H1 (cell line): ENCODE measurements around the gene RNPS1. TPM values are rescaled to one million over a fixed set of nuclear protein-coding genes. Genes with fewer than 3 reads are reported as not detected.

Experiments
- CTCF ChIA-PET: fragments of 300-600 bp; sonication (Branson Sonifier 250); formaldehyde crosslinking; loops from one replicate; lab custom pipeline; 2021; ENCODE audit not compliant: partially characterized antibody; lab: Charles Lee
- POLR2A ChIA-PET: fragments of 300-600 bp; sonication (Branson Sonifier 250); formaldehyde crosslinking; loops from one replicate; lab custom pipeline; 2021; ENCODE audit warnings: inconsistent platforms; ENCODE audit not compliant: partially characterized antibody; lab: Charles Lee
- DNase-seq, 2 experiments: peaks; one replicate each; pipeline versions ENCODE4 v3.0.0 to v3.0.0-alpha.2; 2010 to 2022; ENCODE audit warnings: low spot score in 2 of 2, low read depth in 1 of 2, mixed read lengths in 1 of 2
- FAIRE-seq: peaks from 2 replicates; lab custom pipeline; 2011; peaks lifted over from hg19 to GRCh38; lab: Jason Lieb, UNC
- H2AFZ ChIP-seq: 2 replicates; pipeline ENCODE4 v1.8.1; 2012; ENCODE audit warnings: low read length, inconsistent platforms
- H2AK5ac ChIP-seq: 2 replicates; pipeline ENCODE4 v1.6.1; 2013; ENCODE audit warnings: low read depth, low read length
- H2BK120ac ChIP-seq: replicated peaks from 2 replicates; pipeline ENCODE3; 2013; ENCODE audit warnings: low read depth, low read length, inconsistent platforms
- H2BK12ac ChIP-seq: 2 replicates; pipeline ENCODE4 v1.6.1; 2013; ENCODE audit warnings: low read depth, low read length
- H2BK15ac ChIP-seq: 2 replicates; pipeline ENCODE4 v1.6.1; 2013; ENCODE audit warnings: low read length
- H2BK20ac ChIP-seq: 2 replicates; pipeline ENCODE4 v1.6.1; 2013; ENCODE audit warnings: low read length
- H2BK5ac ChIP-seq: 2 replicates; pipeline ENCODE4 v1.6.1; 2013; ENCODE audit warnings: low read depth, low read length
- H3K14ac ChIP-seq: 2 replicates; pipeline ENCODE4 v1.6.1; 2013; ENCODE audit warnings: inconsistent platforms; ENCODE audit not compliant: insufficient read length
- H3K18ac ChIP-seq: 2 replicates; pipeline ENCODE4 v1.6.1; 2013; ENCODE audit warnings: low read length; ENCODE audit errors: extremely low read depth
- H3K23ac ChIP-seq: 2 replicates; pipeline ENCODE4 v1.6.1; 2013; ENCODE audit warnings: inconsistent platforms; ENCODE audit not compliant: insufficient read length
- H3K23me2 ChIP-seq: 2 replicates; pipeline ENCODE4 v1.6.1; 2013; ENCODE audit warnings: low read depth, low read length
- H3K27ac ChIP-seq: 2 replicates; pipeline ENCODE4 v1.6.1; 2011; ENCODE audit warnings: low read depth, low read length, inconsistent platforms
- H3K27me3 ChIP-seq, 4 experiments: replicated peaks in 1 of 4; 1 replicate in 1 of 4; 2 replicates in 3 of 4; pipeline versions ENCODE4 v1.6.1 to v1.8.1; 2011 to 2013; ENCODE audit warnings: low read length in 3 of 4, mild to moderate bottlenecking in 3 of 4, inconsistent platforms in 2 of 4, mixed read lengths in 2 of 4, moderate library complexity in 1 of 4; ENCODE audit not compliant: control insufficient read depth in 3 of 4, insufficient read depth in 3 of 4; ENCODE audit errors: extremely low read depth in 1 of 4
- H3K36me3 ChIP-seq, 4 experiments: 2 replicates each; pipeline versions ENCODE4 v1.6.1 to v1.8.1; 2011 to 2013; ENCODE audit warnings: mild to moderate bottlenecking in 4 of 4, low read length in 3 of 4, moderate library complexity in 2 of 4, control low read depth in 1 of 4, inconsistent platforms in 1 of 4; ENCODE audit not compliant: insufficient read depth in 4 of 4, control insufficient read depth in 2 of 4
- H3K4ac ChIP-seq: replicated peaks from 2 replicates; pipeline ENCODE3; 2013; ENCODE audit warnings: low read length, low read depth, mixed read lengths, inconsistent platforms; ENCODE audit not compliant: insufficient read length
- H3K4me1 ChIP-seq, 4 experiments: replicated peaks in 1 of 4; 1 replicate in 1 of 4; 2 replicates in 3 of 4; pipeline versions ENCODE4 v1.6.1 to v1.8.1; 2011 to 2013; ENCODE audit warnings: low read length in 3 of 4, inconsistent platforms in 2 of 4, mixed read lengths in 1 of 4; ENCODE audit not compliant: insufficient read depth in 4 of 4, control insufficient read depth in 3 of 4
- H3K4me2 ChIP-seq, 2 experiments: 2 replicates each; pipeline versions ENCODE4 v1.6.1 to v1.8.1; 2011 to 2013; ENCODE audit warnings: low read depth in 2 of 2, low read length in 2 of 2, control low read depth in 1 of 2, inconsistent platforms in 1 of 2, mild to moderate bottlenecking in 1 of 2; ENCODE audit not compliant: insufficient read depth in 1 of 2
- H3K4me3 ChIP-seq, 4 experiments: fragments of 200-600, 300-600 bp in 1 of 4; sonication (generic), shearing (Covaris generic), sonication (Bioruptor Twin) in 1 of 4; 2 replicates each; pipeline versions ENCODE4 v1.5.1 to v1.8.1; 2011 to 2016; ENCODE audit warnings: low read length in 4 of 4, low read depth in 3 of 4, control low read depth in 2 of 4, inconsistent platforms in 2 of 4, mild to moderate bottlenecking in 2 of 4, mixed read lengths in 1 of 4, moderate library complexity in 1 of 4; ENCODE audit not compliant: insufficient read depth in 2 of 4; ENCODE audit errors: extremely low read depth in 1 of 4
- H3K56ac ChIP-seq: replicated peaks from 2 replicates; pipeline ENCODE3; 2013; ENCODE audit warnings: low read depth, mild to moderate bottlenecking, mixed read lengths, low read length, inconsistent platforms; ENCODE audit not compliant: insufficient read length
- H3K79me1 ChIP-seq: 2 replicates; pipeline ENCODE4 v1.6.1; 2013; ENCODE audit warnings: low read depth, low read length, control low read depth
- H3K79me2 ChIP-seq, 2 experiments: 2 replicates each; pipeline versions ENCODE4 v1.6.1 to v1.8.1; 2012 to 2013; ENCODE audit warnings: low read length in 2 of 2, mild to moderate bottlenecking in 2 of 2, inconsistent platforms in 1 of 2; ENCODE audit not compliant: insufficient read depth in 2 of 2, control insufficient read depth in 1 of 2
- H3K9ac ChIP-seq, 4 experiments: replicated peaks in 1 of 4; 1 replicate in 1 of 4; 2 replicates in 3 of 4; pipeline versions ENCODE4 v1.6.1 to v1.8.1; 2011 to 2013; ENCODE audit warnings: low read depth in 3 of 4, low read length in 3 of 4, control low read depth in 2 of 4, mild to moderate bottlenecking in 2 of 4, moderate library complexity in 2 of 4, inconsistent platforms in 1 of 4; ENCODE audit errors: extremely low read depth in 1 of 4
- H3K9me3 ChIP-seq, 2 experiments: 2 replicates each; pipeline versions ENCODE4 v1.6.1 to v1.8.1; 2012 to 2013; ENCODE audit warnings: mild to moderate bottlenecking in 2 of 2, moderate library complexity in 2 of 2, control low read depth in 1 of 2, inconsistent platforms in 1 of 2, low read depth in 1 of 2, low read length in 1 of 2, mixed read lengths in 1 of 2; ENCODE audit not compliant: insufficient read depth in 2 of 2
- H4K20me1 ChIP-seq, 2 experiments: replicated peaks in 1 of 2; 2 replicates each; pipeline versions ENCODE3 to v1.8.1; 2011 to 2013; ENCODE audit warnings: inconsistent platforms in 2 of 2, low read length in 2 of 2, mild to moderate bottlenecking in 1 of 2; ENCODE audit not compliant: insufficient read depth in 2 of 2, control insufficient read depth in 1 of 2
- H4K5ac ChIP-seq: 2 replicates; pipeline ENCODE4 v1.6.1; 2013; ENCODE audit warnings: low read length, low read depth, mixed read lengths, inconsistent platforms; ENCODE audit not compliant: insufficient read length
- H4K8ac ChIP-seq: 2 replicates; pipeline ENCODE4 v1.8.0; 2013; ENCODE audit warnings: mild to moderate bottlenecking, moderate library complexity, low read length, inconsistent platforms; ENCODE audit not compliant: insufficient read depth; ENCODE audit errors: extremely low read depth
- H4K91ac ChIP-seq: replicated peaks from 2 replicates; pipeline ENCODE3; 2013; ENCODE audit warnings: low read length, mixed read lengths, inconsistent platforms; ENCODE audit not compliant: insufficient read length
- CBX5 ChIP-seq: fragments of 300-800, 300-1000 bp; sonication (generic); IDR thresholded peaks from 2 replicates; pipeline ENCODE4 v1.7.1; 2016; ENCODE audit warnings: antibody characterized with exemption, low read length, low read depth
- CEBPB ChIP-seq: IDR thresholded peaks from 2 replicates; pipeline ENCODE4 v1.6.1; 2012; ENCODE audit warnings: low read depth, low read length
- EGR1 ChIP-seq: IDR thresholded peaks from 2 replicates; pipeline ENCODE4 v1.6.1; 2011; ENCODE audit warnings: low read depth, low read length, borderline replicate concordance
- EP300 ChIP-seq, 2 experiments: IDR thresholded peaks; 1 replicate in 1 of 2; 2 replicates in 1 of 2; pipeline ENCODE4 v1.6.1; 2011 to 2012; ENCODE audit warnings: low read depth in 2 of 2, low read length in 2 of 2, mild to moderate bottlenecking in 2 of 2, borderline replicate concordance in 1 of 2, inconsistent platforms in 1 of 2, moderate library complexity in 1 of 2
- GABPA ChIP-seq: IDR thresholded peaks from 2 replicates; pipeline ENCODE4 v1.6.1; 2011; ENCODE audit warnings: mild to moderate bottlenecking, low read length, moderate library complexity, borderline replicate concordance; ENCODE audit not compliant: insufficient read depth
- PHF8 ChIP-seq: fragments of 200-600 bp; sonication (generic); conservative IDR thresholded peaks from 2 replicates; pipeline ENCODE4 v1.7.1; 2012; ENCODE audit warnings: low read depth, mild to moderate bottlenecking, inconsistent platforms, low read length, moderate library complexity
- RNF2 ChIP-seq: fragments of 200-900, 300-1000 bp; sonication (generic); IDR thresholded peaks from 2 replicates; pipeline ENCODE4 v1.7.1; 2016; ENCODE audit warnings: borderline replicate concordance, low read depth, mild to moderate bottlenecking, antibody characterized with exemption, low read length; ENCODE audit not compliant: poor library complexity, severe bottlenecking; ENCODE audit errors: missing control alignments
- SAP30 ChIP-seq: fragments of 300-600 bp; sonication (generic); IDR thresholded peaks from 2 replicates; pipeline ENCODE4 v1.7.1; 2012; ENCODE audit warnings: low read length, moderate library complexity, mild to moderate bottlenecking, inconsistent platforms; ENCODE audit not compliant: insufficient read depth, insufficient replicate concordance
- SUZ12 ChIP-seq: fragments of 200-600 bp; sonication (generic); IDR thresholded peaks from 2 replicates; pipeline ENCODE4 v1.6.1; 2012; ENCODE audit warnings: mild to moderate bottlenecking, inconsistent platforms, low read length, moderate library complexity, mixed read lengths
- TAF7 ChIP-seq: optimal IDR thresholded peaks from 2 replicates; pipeline ENCODE3; 2011; ENCODE audit warnings: low read depth, mild to moderate bottlenecking, inconsistent platforms, low read length, moderate library complexity, borderline replicate concordance
- USF2 ChIP-seq: IDR thresholded peaks from 2 replicates; pipeline ENCODE4 v1.6.1; 2011; ENCODE audit warnings: low read length, improper control_type of control experiment
- WGBS, 2 experiments: shearing (Covaris generic) in 1 of 2; methylation state at CpG; one replicate each; pipeline versions ENCODE4 v1.1.6 to v1.1.7; 2013 to 2015; ENCODE audit warnings: low lambda C conversion rate in 2 of 2, mixed read lengths in 2 of 2, inconsistent platforms in 1 of 2, low coverage in 1 of 2, missing lambda C conversion rate in 1 of 2; ENCODE audit not compliant: insufficient replicate concordance in 2 of 2, insufficient coverage in 1 of 2, insufficient read length in 1 of 2; ENCODE audit errors: extremely low coverage in 1 of 2, missing lambda C conversion rate in 1 of 2; 5-methylcytosine and 5-hydroxymethylcytosine counted together
- polyA plus RNA-seq, 7 experiments: library from polyadenylated mRNA; depleted of rRNA in 3 of 7; stranded (reverse) in 5 of 7; unstranded in 2 of 7; fragments of >200 nt in 5 of 7; fragments of 200-250 nt in 2 of 7; gene quantifications; 1 replicate in 5 of 7; 2 replicates in 1 of 7; 4 replicates in 1 of 7; pipeline versions ENCODE4 v1.2.1 to v1.2.3, GENCODE V29; 2011 to 2013; ENCODE audit warnings: missing spikeins in 2 of 7, mixed read lengths in 2 of 7
- total RNA-seq: library from RNA; stranded (reverse); fragmentation: NEBNext Ultra II Directional; extraction: Animal tissue kit (Norgen Biotek cat#: 25700); gene quantifications from 2 replicates; pipeline ENCODE4 v1.2.1, GENCODE V29; 2021

The RNPS1 gene
- total and polyA plus RNA-seq, 2 of the 8 experiments (the other 6 are each of a cell fraction or from before 2014, with no cell fraction given): 330 to 350 TPM

DNA sequence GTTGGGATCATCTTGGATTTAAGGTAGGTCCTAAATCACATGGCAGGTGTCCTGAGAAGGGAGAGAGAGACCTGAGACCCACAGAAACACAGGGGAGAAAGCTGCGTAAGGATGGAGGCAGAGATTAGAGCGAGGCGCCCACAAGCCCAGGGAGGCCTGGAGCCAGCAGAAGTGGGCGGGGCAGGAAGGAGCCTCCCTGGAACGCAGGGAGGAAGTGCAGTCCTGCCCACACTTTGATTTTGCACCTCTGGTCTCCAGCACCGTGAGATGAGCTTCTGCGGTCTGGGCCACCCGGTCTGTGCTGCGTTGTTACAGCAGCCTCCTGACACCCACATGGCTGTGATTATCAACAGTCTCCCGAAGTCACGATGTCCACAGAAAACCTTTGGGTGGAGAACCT, 25.3 kb downstream of the RNPS1 start:
- no peak overlapping the region for H3K56ac ChIP-seq
- FAIRE-seq (no peak), DNase-seq (no peak)
- H3K4me2 ChIP-seq: no peak overlapping the region
- no peak overlapping the region for H4K5ac ChIP-seq
- no peak overlapping the region for H3K4me3 ChIP-seq
- no peak overlapping the region for H3K4ac ChIP-seq
- peaks cover 4% of the 10 kb centered on the region; the same call in 1 of the 2 replicates for H3K23me2 ChIP-seq
- no peak overlapping the region for H3K14ac ChIP-seq
- no peaks in the 10 kb centered on the region for H3K79me2 ChIP-seq
- H3K27ac ChIP-seq: no peak overlapping the region
- ChIA-PET POLR2A (interaction anchor here (0.6 to 8.6 kb wide), 7 partner anchors 11 to 161 kb away, joined by 3 to 181 read pairs (median 3); partner anchors contain the start of genes ECI1 and TRAF7), CTCF (interaction anchor here (0.5 to 1.8 kb wide), 3 partner anchors 10 to 198 kb away, joined by 3 to 10 read pairs (median 3); no protein-coding TSS in a partner anchor)
- no peak overlapping the region for H2BK15ac ChIP-seq
- H2AK5ac ChIP-seq: no peak overlapping the region
- no peak overlapping the region for H2AFZ ChIP-seq
- no peak overlapping the region for H3K23ac ChIP-seq
- WGBS, 2 experiments: 94% methylated on average over 11 of the region's 11 CpGs; no CpG with 5 or more reads in 1 of the 2 experiments
- H3K4me1 ChIP-seq: peaks cover 0 to 9% (median 5%) of the 10 kb centered on the region in 4 experiments; a peak in 4 of 7 replicates
- H3K36me3 ChIP-seq: peaks cover 18 to 41% (median 32%) of the 10 kb centered on the region in 4 experiments
- no peak overlapping the region for H4K8ac ChIP-seq
- peaks cover 4 to 20% of the 10 kb centered on the region in 2 experiments for H4K20me1 ChIP-seq
- H3K79me1 ChIP-seq: no peaks in the 10 kb centered on the region; the same call in 1 of the 2 replicates
- H2BK120ac ChIP-seq: no peak overlapping the region
- no peak overlapping the region for H2BK12ac ChIP-seq
- H3K9ac ChIP-seq: no peak overlapping the region
- H4K91ac ChIP-seq: no peak overlapping the region
- H3K27me3 ChIP-seq: peaks cover 0 to 7% (median 5%) of the 10 kb centered on the region in 4 experiments; a peak in 4 of 7 replicates
- H3K18ac ChIP-seq: no peak overlapping the region
- no peak overlapping the region for H2BK20ac ChIP-seq
- no peaks in the 10 kb centered on the region for H3K9me3 ChIP-seq
- H2BK5ac ChIP-seq: no peak overlapping the region
- TF ChIP-seq EGR1 (no peak), SAP30 (no peak), TAF7 (no peak), GABPA (no peak), CBX5 (no peak), SUZ12 (no peak), EP300 (IDR thresholded peaks at IDR 0.05; ENCODE audit: borderline replicate concordance in 1 of 2, low read depth in 2 of 2, low read length in 2 of 2) (no peak), RNF2 (no peak), PHF8 (no peak), CEBPB (no peak), USF2 (no peak)
